Stomach (tissue), 9 donors: ENCODE results near the gene FAM193A. TPM values are rescaled to one million over a fixed set of nuclear protein-coding genes. Genes with fewer than 3 reads are reported as not detected.

Experiments
- DNase-seq, 2 donors: peaks; one replicate each; pipeline versions ENCODE4 v3.0.0 to v3.0.0-alpha.2; 2013 to 2019
- H3K27ac ChIP-seq, 5 donors: fragments of 200-600 bp in 4 of 5; sonication (generic) in 4 of 5; one replicate each; pipeline ENCODE4 v1.5.1; 2013 to 2019; ENCODE audit warnings: mild to moderate bottlenecking in 1 of 5, moderate library complexity in 1 of 5
- H3K27me3 ChIP-seq, 3 donors: fragments of 200-600 bp; sonication (generic); one replicate each; pipeline ENCODE4 v1.5.1; 2017 to 2019; ENCODE audit warnings: mixed run types in 1 of 3
- H3K36me3 ChIP-seq, 4 donors: fragments of 200-600 bp; sonication (generic); 1 replicate in 3 of 4; 2 replicates in 1 of 4; pipeline ENCODE4 v1.5.1; 2016 to 2019
- H3K4me1 ChIP-seq, 4 donors: fragments of 200-600 bp; sonication (generic); one replicate each; pipeline ENCODE4 v1.5.1; 2016 to 2019
- H3K4me3 ChIP-seq, 4 donors: fragments of 200-600 bp; sonication (generic) in 3 of 4; one replicate each; pipeline ENCODE4 v1.5.1; 2016 to 2019; ENCODE audit warnings: mild to moderate bottlenecking in 1 of 4
- H3K9me3 ChIP-seq, 4 donors: fragments of 200-600 bp; sonication (generic); one replicate each; pipeline ENCODE4 v1.5.1; 2016 to 2019
- CTCF ChIP-seq, 7 experiments: fragments of 450-650 bp in 4 of 7; fragments of 200-600 bp in 3 of 7; sonication (generic) in 3 of 7; IDR thresholded peaks; one replicate each; pipeline ENCODE4 v1.5.1; 2016 to 2019; ENCODE audit warnings: antibody characterized with exemption in 7 of 7, control low read depth in 2 of 7, mild to moderate bottlenecking in 1 of 7
- EP300 ChIP-seq: sonication (generic); formaldehyde crosslinking; IDR thresholded peaks from one replicate; pipeline ENCODE4 v1.6.1; 2017; ENCODE audit warnings: antibody characterized with exemption
- POLR2A ChIP-seq, 4 donors: fragments of 450-650 bp; IDR thresholded peaks; one replicate each; pipeline ENCODE4 v1.6.1; 2016; ENCODE audit warnings: antibody characterized with exemption in 4 of 4, control low read depth in 2 of 4, mild to moderate bottlenecking in 1 of 4, moderate library complexity in 1 of 4
- POLR2AphosphoS5 ChIP-seq, 3 donors: sonication (generic); formaldehyde crosslinking; IDR thresholded peaks; one replicate each; pipeline ENCODE4 v1.6.1; 2016; ENCODE audit warnings: antibody characterized with exemption in 3 of 3
- WGBS, 5 donors: extraction: QIAGEN DNeasy Blood & Tissue Kit in 3 of 5; methylation state at CpG; one replicate each; pipeline versions ENCODE4 v1.1.5 to v1.1.7; 2013 to 2018; 5-methylcytosine and 5-hydroxymethylcytosine counted together
- intact Hi-C: fragments of 100-400 bp; cut with DNase I; formaldehyde crosslinking; loops from one replicate; pipeline ENCODE4 v1.15.1; 2023; ENCODE audit warnings: low total_unique reads
- polyA plus RNA-seq, 3 donors: library from polyadenylated mRNA; stranded (reverse); fragments of 200-250 nt; gene quantifications; one replicate each; pipeline ENCODE4 v1.2.3, GENCODE V29; 2013
- total RNA-seq, 5 donors: library from RNA; depleted of rRNA; stranded (reverse); fragments of >200 nt; gene quantifications; one replicate each; pipeline versions ENCODE4 v1.1.0 to v1.2.3, GENCODE V29; 2014 to 2016
- donor health status: healthy with polysubstance abuse.
- donor health status: Bipolar disorder and iron deficiency.
- donor health status: healthy.

The FAM193A gene
- total and polyA plus RNA-seq, 8 donors, result 4.9 to 107 (median 26.0) TPM

- 35 to 80% (median 43%) methylated on average over 9 of the region's 9 CpGs for WGBS, 5 donors
- H3K27ac ChIP-seq, result no peak overlapping the region
- TF ChIP-seq CTCF (IDR thresholded peaks at IDR 0.05), result no peak
- TF ChIP-seq EP300, result no peak
- peaks cover 0 to 13% (median 8%) of the 10 kb centered on the region in 4 donors for H3K4me1 ChIP-seq
- no peak overlapping the region for H3K4me3 ChIP-seq
- no peaks in the 10 kb centered on the region for H3K9me3 ChIP-seq
- no peaks in the 10 kb centered on the region for H3K27me3 ChIP-seq
- intact Hi-C loops, result no loop called here
- peaks cover 32 to 95% (median 92%) of the 10 kb centered on the region in 4 donors for H3K36me3 ChIP-seq
- DNase-seq, result peak in 1 of 2 donors; percentile 61
Observed at GRCh38 chr4:2637956-2638552, 101.6 kb downstream of the FAM193A start.

DNA sequence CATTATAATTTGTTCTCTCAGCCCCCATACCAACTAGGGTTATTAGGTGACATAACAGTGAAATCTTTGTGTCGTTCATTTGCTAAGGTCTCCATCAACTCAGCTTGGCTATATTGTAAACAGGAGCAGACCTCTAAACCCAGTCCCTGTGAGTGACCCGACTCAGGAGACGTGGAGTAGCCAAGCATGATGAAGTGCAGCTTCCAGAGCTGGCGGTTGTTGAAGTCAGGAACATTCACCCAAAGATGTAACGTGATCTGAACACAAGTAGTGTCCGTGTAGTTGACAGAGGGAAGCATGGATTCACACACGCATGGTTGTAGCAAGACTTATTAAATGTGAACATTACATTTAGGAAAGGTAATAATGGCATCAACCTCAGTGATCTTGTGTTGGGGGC, 102.3 kb downstream of the FAM193A start:
- Histone ChIP-seq H3K4me1 (peaks cover 0 to 13% (median 8%) of the 10 kb centered on the region in 4 donors), H3K9me3 (no peaks in the 10 kb centered on the region), H3K27ac (no peak overlapping the region), H3K4me3 (no peak overlapping the region), H3K27me3 (no peaks in the 10 kb centered on the region), H3K36me3 (peaks cover 35 to 94% (median 92%) of the 10 kb centered on the region in 4 donors)
- intact Hi-C loops, result no loop called here
- no peak for DNase-seq
- 83 to 89% (median 88%) methylated on average over 7 of the region's 7 CpGs for WGBS, 5 donors
- TF ChIP-seq CTCF (IDR thresholded peaks at IDR 0.05) (no peak), EP300 (no peak), POLR2AphosphoS5 (IDR thresholded peaks at IDR 0.05) (no peak), POLR2A (IDR thresholded peaks at IDR 0.05) (no peak)

DNA sequence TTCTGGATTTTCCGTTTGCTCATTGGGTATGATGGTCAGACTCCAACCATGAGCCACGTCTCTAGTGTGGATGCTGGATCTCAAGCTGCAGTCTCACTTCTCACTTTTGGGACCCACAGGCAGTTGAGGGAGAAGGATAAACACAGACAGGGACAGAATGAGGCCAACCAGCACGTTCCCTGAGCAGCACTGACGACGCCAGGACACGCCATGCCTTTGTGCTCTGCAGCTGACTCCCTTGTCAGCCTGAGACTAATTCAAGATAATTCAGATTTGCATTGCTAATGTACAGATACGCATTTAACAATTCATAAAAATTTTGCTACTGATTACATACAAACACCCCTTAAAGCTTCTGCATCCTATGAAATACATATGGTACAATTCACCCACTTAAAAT, 106.5 kb downstream of the FAM193A start:
- Histone ChIP-seq H3K4me1 (peaks cover 0 to 7% (median 3%) of the 10 kb centered on the region in 4 donors), H3K36me3 (peaks cover 46 to 96% (median 93%) of the 10 kb centered on the region in 4 donors), H3K4me3 (no peak overlapping the region), H3K9me3 (no peaks in the 10 kb centered on the region), H3K27ac (no peak overlapping the region), H3K27me3 (no peaks in the 10 kb centered on the region)
- TF ChIP-seq POLR2A (IDR thresholded peaks at IDR 0.05) (no peak), CTCF (IDR thresholded peaks at IDR 0.05) (no peak), POLR2AphosphoS5 (IDR thresholded peaks at IDR 0.05) (no peak), EP300 (no peak)
- intact Hi-C loops, result no loop called here
- peak in 1 of 2 donors; percentile 17 for DNase-seq
- 86 to 94% (median 93%) methylated on average over 7 of the region's 7 CpGs for WGBS, 5 donors

- 94 to 98% (median 95%) methylated on average over 5 of the region's 5 CpGs for WGBS, 5 donors
- no peak overlapping the region for H3K4me3 ChIP-seq
- TF ChIP-seq CTCF (IDR thresholded peaks at IDR 0.05), result no peak
- no peak for TF ChIP-seq POLR2AphosphoS5 (IDR thresholded peaks at IDR 0.05)
- no peak for TF ChIP-seq POLR2A (IDR thresholded peaks at IDR 0.05)
- no peak for TF ChIP-seq EP300
- peak in 1 of 2 donors; percentile 8 for DNase-seq
- peaks cover 52 to 96% (median 93%) of the 10 kb centered on the region in 4 donors for H3K36me3 ChIP-seq
- intact Hi-C loops, result no loop called here
- no peaks in the 10 kb centered on the region for H3K27me3 ChIP-seq
- H3K4me1 ChIP-seq, result peaks cover 0 to under 1% (median 0%) of the 10 kb centered on the region in 4 donors
- H3K27ac ChIP-seq, result no peak overlapping the region
- no peaks in the 10 kb centered on the region for H3K9me3 ChIP-seq
Observed at GRCh38 chr4:2643555-2643954, 107.1 kb downstream of the FAM193A start.
